ENCODE results near the gene SLC27A2.

SLC27A2 gene

DNA sequence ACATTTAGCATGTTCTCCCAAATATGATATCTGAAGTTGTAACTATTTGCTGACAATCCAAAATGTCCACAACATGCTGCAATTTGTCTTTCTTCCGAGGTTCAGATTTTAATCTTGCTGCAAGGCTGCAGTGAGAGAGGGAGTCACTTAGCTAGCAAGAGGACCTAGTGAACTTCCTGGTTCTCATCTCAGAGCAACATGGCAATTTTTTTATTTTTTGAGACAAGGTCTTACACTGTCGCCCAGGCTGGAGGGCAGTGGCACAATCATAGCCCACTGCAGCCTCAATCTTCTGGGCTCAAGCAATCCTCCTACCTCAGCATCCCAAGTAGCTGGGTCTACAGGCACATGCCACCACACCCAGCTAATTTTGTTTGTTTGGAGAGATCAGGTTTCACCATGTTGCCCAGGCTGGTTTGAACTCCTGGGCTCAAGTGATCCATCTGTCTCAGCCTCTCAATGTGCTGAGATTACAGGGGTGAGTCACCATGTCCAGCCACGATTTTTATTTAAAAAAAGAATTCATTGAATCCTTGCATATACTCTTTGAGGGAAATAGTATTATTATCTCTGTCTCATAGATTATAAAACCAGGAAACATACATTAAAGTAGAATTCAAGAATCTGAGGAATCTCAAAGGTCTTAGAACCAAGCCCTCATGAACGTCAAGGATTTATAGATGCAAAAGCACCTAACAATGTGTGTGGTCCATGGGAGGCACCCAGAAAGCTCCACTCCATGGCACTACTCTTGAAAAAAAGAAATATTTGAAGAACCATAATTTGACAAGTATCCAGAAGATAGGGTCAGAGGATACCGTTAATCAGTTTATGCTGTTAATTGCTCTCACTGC lies 74.4 kb downstream of the SLC27A2 start:
- TF ChIP-seq JUND (IDR thresholded peaks at IDR 0.05; ENCODE audit: low read depth): no peak
- peak in 1 of 2 experiments; percentile 19 for DNase-seq (ENCODE audit: low read depth in 1 of 2, low spot score in 1 of 2)

DNA sequence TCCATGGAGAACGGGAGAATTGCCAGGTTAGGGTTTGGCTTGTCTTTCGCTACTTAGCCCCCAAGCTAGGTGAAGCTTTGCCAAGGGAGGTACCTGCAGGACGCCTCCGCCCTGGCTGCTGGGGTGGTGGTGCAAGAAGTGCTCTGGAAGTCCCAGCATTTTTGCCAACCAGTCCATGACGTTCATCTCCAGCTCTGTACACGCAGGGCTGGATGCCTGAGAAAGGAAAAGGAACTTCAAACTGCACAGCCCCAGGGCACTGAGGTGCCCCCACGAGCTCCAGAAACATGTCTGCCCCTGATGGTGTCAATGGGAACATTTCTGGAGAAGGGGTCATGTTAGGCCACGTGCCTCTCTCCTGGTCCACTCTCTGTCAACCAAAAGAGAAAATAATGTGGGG lies 75.3 kb downstream of the SLC27A2 start:
- TF ChIP-seq JUND (IDR thresholded peaks at IDR 0.05; ENCODE audit: low read depth): no peak
- in situ Hi-C loops (cut with HindIII; ENCODE audit: low pct_unique_long_range_greater_than_20kb, low sequenced_read_pairs): no loop called here
- no peak for DNase-seq (ENCODE audit: low read depth in 1 of 2, low spot score in 1 of 2)

More for the DNA sequence above, 74.4 kb downstream of the SLC27A2 start:
- in situ Hi-C loops (cut with HindIII; ENCODE audit: low pct_unique_long_range_greater_than_20kb, low sequenced_read_pairs): no loop called here

DNA sequence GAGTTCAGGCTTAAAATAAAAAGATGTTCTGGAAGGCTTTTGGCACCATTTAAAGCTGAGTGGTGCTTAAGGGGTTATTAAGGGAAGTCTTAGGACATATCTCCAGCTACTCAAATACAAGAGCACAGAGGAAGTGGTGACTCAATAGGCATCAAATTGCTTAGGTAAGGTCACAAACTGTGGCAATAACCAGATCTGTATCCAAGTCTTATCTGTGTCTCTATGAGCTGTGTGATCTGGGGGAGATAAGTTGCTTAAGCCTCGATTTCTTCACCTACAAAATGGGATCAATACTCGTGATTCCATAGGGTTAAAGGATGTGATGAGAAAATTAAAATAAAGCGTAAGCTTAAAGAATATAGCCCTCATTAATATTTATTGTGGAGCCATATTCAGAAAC lies 75.9 kb downstream of the SLC27A2 start:
- in situ Hi-C loops (cut with HindIII; ENCODE audit: low pct_unique_long_range_greater_than_20kb, low sequenced_read_pairs): no loop called here
- DNase-seq (ENCODE audit: low read depth in 1 of 2, low spot score in 1 of 2): no peak

DNA sequence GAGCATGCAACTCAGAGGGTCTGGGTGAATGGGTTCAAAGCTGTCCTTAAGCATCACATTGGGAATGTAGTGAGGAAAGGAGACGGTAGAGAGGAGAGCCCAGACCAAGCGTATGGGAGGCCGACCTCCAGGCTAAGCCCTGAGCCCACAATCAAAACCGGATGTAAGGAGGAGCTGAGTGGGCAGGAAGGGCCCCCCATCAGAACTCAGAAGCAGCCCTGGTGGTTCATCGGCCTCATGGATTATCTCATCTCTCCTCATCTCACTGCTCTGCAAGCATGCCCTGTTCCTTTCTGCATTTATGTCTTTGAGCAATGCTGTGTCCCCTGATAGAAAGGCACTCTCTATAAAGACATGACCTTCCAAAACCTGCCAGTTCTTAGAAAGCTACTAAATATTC lies 77.3 kb downstream of the SLC27A2 start:
- no peak for DNase-seq (ENCODE audit: low read depth in 1 of 2, low spot score in 1 of 2)
- TF ChIP-seq JUND (IDR thresholded peaks at IDR 0.05; ENCODE audit: low read depth): no peak
- in situ Hi-C loops (cut with HindIII; ENCODE audit: low pct_unique_long_range_greater_than_20kb, low sequenced_read_pairs): no loop called here

More for the DNA sequence above, 75.9 kb downstream of the SLC27A2 start:
- no peak for TF ChIP-seq JUND (IDR thresholded peaks at IDR 0.05; ENCODE audit: low read depth)

DNA sequence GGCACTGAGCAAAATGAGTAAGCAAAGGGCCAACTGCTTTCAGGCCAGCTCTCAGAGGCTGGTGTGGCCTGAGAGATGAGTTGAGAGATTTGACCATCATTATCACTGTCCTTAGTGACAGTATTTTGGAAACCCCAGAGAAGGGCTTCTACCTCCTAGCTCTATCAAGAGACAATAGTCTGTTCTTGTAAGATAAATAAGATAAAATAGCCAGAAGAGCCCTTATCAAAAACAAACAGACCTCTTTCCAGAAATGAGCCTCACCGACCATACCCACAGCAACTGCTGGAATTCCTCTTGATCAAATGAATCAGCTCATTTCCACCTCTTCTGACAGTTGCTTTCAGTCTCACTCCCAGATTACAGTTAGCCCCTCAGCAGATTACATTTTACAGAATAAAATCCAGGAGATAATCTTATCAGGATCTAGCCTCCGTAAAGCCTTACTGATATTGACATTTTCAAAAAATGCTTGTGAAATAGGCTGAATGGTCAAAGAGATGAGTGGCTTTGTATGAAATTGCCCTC lies 79.0 kb downstream of the SLC27A2 start:
- in situ Hi-C loops (cut with HindIII; ENCODE audit: low pct_unique_long_range_greater_than_20kb, low sequenced_read_pairs): no loop called here
- TF ChIP-seq JUND (IDR thresholded peaks at IDR 0.05; ENCODE audit: low read depth): no peak
- DNase-seq (ENCODE audit: low read depth in 1 of 2, low spot score in 1 of 2): no peak

DNA sequence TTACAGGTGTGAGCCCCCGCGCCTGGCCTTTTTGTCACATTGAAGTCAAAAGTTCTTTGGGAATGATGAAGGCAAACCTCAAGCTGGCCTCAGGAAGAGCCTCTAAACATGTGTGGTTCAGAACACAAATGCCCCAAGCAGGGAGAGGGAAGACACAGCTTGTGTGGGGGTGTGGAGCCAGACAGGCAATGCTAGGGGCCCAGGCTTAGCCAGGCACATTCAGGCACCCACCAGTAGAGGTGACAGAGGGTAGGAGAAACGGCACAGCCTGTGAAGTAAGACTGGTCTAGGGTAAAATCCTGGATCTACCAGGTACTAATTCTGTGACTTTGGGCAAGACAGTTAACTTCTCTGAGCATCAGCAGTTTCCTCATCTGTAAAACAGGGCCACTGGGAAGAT lies 80.0 kb downstream of the SLC27A2 start:
- DNase-seq (ENCODE audit: low read depth in 1 of 2, low spot score in 1 of 2): no peak
- no peak for TF ChIP-seq JUND (IDR thresholded peaks at IDR 0.05; ENCODE audit: low read depth)
- in situ Hi-C loops (cut with HindIII; ENCODE audit: low pct_unique_long_range_greater_than_20kb, low sequenced_read_pairs): no loop called here

DNA sequence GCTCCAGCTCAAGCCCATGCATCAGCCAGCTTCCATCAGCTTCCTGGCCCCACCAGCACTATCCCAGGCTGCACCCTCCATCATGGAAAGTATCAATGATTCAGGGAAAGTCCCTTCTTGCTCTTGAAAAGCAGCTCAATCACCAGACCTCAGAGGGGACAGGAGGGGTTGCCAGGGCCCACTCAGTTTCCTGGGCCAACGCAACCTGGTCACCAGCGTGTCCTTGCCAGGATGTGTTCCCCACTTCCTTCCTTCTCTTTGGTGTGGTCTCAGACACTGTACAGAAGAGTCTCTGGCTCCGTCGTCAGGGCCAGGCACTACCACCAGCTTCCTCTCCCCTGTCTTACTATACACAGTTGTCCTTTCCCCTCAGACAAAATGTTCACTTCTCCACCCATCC lies 80.5 kb downstream of the SLC27A2 start:
- in situ Hi-C loops (cut with HindIII; ENCODE audit: low pct_unique_long_range_greater_than_20kb, low sequenced_read_pairs): no loop called here
- TF ChIP-seq JUND (IDR thresholded peaks at IDR 0.05; ENCODE audit: low read depth): no peak
- no peak for DNase-seq (ENCODE audit: low read depth in 1 of 2, low spot score in 1 of 2)

DNA sequence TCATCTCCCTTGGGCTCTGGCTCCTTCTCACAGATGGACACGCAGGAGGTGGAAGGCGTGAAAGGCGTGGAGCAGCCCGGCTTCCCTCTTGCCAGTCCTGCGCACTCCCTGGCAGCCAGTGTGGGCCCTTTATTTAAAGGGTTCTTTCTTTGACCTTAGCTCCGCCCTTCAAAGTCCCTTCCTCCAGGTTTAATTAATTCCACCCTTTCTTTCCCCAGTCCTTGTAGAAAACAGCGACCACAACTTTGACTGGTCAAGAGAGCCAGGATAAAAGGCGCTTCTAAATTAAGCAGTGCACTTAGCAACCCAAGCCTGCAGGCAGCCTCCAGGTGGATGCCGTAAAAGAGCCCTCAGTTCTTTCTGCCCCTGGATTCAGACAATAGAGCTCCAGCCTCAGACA lies 83.6 kb downstream of the SLC27A2 start, which contains the start of gene HDC:
HDC (minus strand) TSS at position 107 of the 400 bp plus-strand sequence; CDS start at position 4, 103 bp downstream.
- DNase-seq (ENCODE audit: low read depth in 1 of 2, low spot score in 1 of 2): no peak
- in situ Hi-C loops (cut with HindIII; ENCODE audit: low pct_unique_long_range_greater_than_20kb, low sequenced_read_pairs): no loop called here
- no peak for TF ChIP-seq JUND (IDR thresholded peaks at IDR 0.05; ENCODE audit: low read depth)

DNA sequence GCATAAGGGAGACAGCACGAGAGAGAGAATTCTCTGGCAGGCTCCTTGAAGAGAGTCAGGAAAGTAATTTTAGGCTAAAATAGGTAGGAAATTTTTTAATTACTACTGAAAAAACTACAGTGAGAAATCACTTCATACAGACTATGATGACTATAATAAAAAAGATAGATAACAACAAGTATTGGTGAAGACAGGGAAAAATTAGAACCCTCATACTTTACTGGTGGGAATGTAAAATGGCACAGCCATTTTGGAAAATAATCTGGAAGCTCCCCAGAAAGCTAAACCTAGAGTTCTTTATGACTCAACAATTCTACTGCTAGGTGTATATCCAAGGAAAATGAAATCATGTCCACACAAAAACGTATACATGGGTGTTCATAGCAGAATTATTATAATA lies 85.6 kb downstream of the SLC27A2 start:
- no peak for DNase-seq (ENCODE audit: low read depth in 1 of 2, low spot score in 1 of 2)
- TF ChIP-seq JUND (IDR thresholded peaks at IDR 0.05; ENCODE audit: low read depth): no peak
- in situ Hi-C loops (cut with HindIII; ENCODE audit: low pct_unique_long_range_greater_than_20kb, low sequenced_read_pairs): no loop called here

DNA sequence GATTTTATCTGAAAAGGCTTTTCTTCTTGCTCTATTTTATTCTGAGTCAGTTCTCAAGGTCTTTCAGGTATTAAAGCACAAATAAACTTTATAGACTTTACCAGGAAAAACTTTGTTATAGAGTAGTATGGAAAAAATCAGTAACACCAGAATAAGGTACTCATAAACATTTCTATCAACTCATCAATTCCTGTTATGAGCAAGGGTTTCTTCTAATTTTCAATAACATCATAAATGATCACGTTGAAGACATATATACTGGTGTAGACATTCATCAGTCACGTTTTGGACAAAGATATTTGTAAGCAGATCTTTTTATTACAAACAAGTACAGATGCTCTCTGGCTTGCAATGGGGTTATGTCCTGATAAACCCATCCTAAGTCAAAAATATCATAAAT lies 93.1 kb downstream of the SLC27A2 start:
- in situ Hi-C loops (cut with HindIII; ENCODE audit: low pct_unique_long_range_greater_than_20kb, low sequenced_read_pairs): no loop called here
- TF ChIP-seq JUND (IDR thresholded peaks at IDR 0.05; ENCODE audit: low read depth): no peak
- DNase-seq (ENCODE audit: low read depth in 1 of 2, low spot score in 1 of 2): no peak

DNA sequence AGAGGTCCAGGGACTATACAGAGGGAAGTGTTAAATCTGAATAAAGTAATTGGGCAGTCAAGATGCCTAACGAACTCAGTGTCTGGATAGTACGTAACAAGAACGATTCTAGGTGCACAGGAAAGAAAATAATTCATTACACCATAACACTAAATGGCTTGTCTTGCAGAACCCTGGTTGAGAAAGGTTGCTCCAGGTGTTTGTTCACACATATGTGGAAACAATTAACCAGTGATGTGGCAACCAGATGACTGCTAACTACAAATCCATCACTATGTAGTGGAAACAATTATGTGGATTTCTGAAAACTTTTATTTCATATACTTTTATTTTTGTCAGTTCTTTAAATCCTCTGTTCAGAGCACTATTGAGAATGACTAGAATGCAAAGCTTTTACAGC lies 93.9 kb downstream of the SLC27A2 start:
- in situ Hi-C loops (cut with HindIII; ENCODE audit: low pct_unique_long_range_greater_than_20kb, low sequenced_read_pairs): no loop called here
- no peak for DNase-seq (ENCODE audit: low read depth in 1 of 2, low spot score in 1 of 2)
- TF ChIP-seq JUND (IDR thresholded peaks at IDR 0.05; ENCODE audit: low read depth): no peak

DNA sequence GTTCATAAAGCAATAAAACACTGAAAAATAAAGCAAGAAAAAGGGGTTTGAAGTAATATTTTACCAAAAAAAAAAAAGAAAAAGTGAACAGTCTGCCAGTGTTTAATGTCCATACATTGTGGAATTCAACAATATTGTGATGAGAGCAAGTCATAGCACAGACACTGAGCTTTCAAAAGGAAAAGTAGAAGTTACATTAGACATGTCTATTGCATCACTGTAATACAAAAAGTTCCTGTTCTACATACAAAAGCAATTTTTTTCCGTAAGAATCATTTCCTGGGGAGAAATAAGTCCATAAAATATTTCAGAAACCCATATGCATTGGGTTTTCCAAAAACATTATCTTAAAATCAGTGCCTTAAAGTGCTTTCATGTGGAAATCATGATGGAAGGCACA lies 95.4 kb downstream of the SLC27A2 start:
- in situ Hi-C loops (cut with HindIII; ENCODE audit: low pct_unique_long_range_greater_than_20kb, low sequenced_read_pairs): no loop called here

DNA sequence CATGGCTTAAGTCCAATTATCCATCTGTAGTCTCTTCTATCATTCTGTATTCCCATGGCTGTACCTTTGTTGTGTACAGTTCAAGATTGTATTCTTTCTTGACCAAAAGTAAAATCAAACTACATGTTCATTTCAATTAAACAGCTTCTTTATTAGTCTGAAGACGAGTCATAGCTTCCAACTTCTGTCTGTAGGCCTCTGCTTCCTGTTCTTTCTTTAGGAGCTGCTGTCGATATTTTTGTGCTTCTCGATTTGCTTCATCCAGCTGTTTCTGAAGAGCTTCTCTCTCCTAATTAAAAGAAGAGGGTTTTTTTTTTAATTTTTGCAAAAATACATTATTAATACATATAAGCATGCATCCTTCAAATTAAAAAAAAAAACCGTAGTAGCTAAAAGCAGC lies 96.5 kb downstream of the SLC27A2 start:
- no peak for DNase-seq (ENCODE audit: low read depth in 1 of 2, low spot score in 1 of 2)
- TF ChIP-seq JUND (IDR thresholded peaks at IDR 0.05; ENCODE audit: low read depth): no peak
- in situ Hi-C loops (cut with HindIII; ENCODE audit: low pct_unique_long_range_greater_than_20kb, low sequenced_read_pairs): no loop called here

More for the DNA sequence above, 95.4 kb downstream of the SLC27A2 start:
- DNase-seq (ENCODE audit: low read depth in 1 of 2, low spot score in 1 of 2): no peak
- no peak for TF ChIP-seq JUND (IDR thresholded peaks at IDR 0.05; ENCODE audit: low read depth)
